Measurements from ENCODE around the gene ZNF609. TPM values are rescaled to one million over a fixed set of nuclear protein-coding genes. Genes with fewer than 3 reads are reported as not detected.

The ZNF609 gene
- total and polyA plus RNA-seq, 4 donors: 4.6 to 18.1 (median 8.0) TPM

DNA sequence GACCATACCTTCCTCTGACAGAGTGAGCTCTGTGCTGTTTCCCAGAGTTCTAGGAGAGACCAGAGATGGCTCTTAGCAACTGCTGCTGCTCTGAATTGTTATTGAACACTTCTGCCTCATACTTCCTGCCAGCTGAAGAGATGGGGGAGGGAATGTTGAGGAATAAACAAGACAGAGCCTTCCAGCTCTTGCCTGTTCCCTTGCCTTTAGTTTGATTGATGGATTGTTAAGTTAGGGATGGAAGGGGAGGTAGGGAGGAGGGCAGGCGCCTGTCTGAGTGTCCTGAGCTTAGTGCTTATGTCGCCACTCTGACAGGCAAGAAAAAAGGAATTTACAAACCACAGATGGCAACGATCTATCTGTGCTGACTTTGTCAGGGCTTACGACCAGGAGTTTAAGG is 42.8 kb downstream of the ZNF609 start:
- Histone ChIP-seq H3K4me1 (ENCODE audit: control insufficient read depth in 4 of 4, insufficient read depth in 4 of 4, low read length in 3 of 4) (peaks cover 0 to 7% (median 5%) of the 10 kb centered on the region in 4 donors), H3K27ac (ENCODE audit: low read depth in 1 of 2, low read length in 2 of 2) (no peak overlapping the region), H3K27me3 (ENCODE audit: control insufficient read depth in 4 of 4, insufficient read depth in 4 of 4, low read length in 3 of 4) (no peaks in the 10 kb centered on the region), H3K9ac (ENCODE audit: low read depth in 1 of 2, low read length in 2 of 2) (no peak overlapping the region), H3K36me3 (ENCODE audit: control insufficient read depth in 4 of 4, insufficient read depth in 3 of 4, low read depth in 1 of 4, low read length in 3 of 4) (peaks cover 0 to 15% (median 8%) of the 10 kb centered on the region in 4 donors), H3K4me3 (ENCODE audit: low read depth in 1 of 3, low read length in 3 of 3) (no peak overlapping the region), H3K9me3 (ENCODE audit: control insufficient read depth in 4 of 4, low read length in 3 of 4) (no peaks in the 10 kb centered on the region)
- no peak for DNase-seq (ENCODE audit: low spot score)
- 70% methylated on average over 4 of the region's 4 CpGs for WGBS
- TF ChIP-seq HNF4G (IDR thresholded peaks at IDR 0.05): no peak
- TF ChIP-seq, protein P1, sequence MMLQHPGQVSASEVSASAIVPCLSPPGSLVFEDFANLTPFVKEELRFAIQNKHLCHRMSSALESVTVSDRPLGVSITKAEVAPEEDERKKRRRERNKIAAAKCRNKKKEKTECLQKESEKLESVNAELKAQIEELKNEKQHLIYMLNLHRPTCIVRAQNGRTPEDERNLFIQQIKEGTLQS (IDR thresholded peaks at IDR 0.05): no peak
- no peak for TF ChIP-seq GABPA (IDR thresholded peaks at IDR 0.05 in 1 of 2, conservative IDR thresholded peaks at IDR 0.05 in 1 of 2)
- no peak for TF ChIP-seq RXRA (IDR thresholded peaks at IDR 0.05)
- no peak for TF ChIP-seq JUND (IDR thresholded peaks at IDR 0.05)
- TF ChIP-seq HNF4A (conservative IDR thresholded peaks at IDR 0.05): no peak

DNA sequence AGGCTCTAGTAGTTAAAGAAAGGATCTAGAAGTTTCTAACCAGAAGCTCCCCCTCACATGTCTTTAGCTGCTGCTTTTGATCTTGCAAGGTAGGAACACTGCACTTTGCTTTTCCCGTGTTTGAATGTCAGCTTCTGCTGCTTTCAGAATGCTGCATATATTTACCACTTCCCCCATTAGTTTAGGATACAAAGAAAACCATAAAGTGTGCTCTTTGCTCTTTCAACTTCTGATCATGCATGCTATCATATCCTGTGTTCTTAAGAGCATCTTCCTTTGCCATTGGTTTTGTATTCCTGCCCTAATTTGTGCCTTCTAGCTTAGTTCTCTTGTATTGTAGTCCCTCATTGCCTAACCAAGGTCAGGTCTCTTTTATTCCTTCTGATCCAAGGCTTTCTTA is 43.3 kb downstream of the ZNF609 start:
- Histone ChIP-seq H3K27ac (ENCODE audit: low read depth in 1 of 2, low read length in 2 of 2) (no peak overlapping the region), H3K9ac (ENCODE audit: low read depth in 1 of 2, low read length in 2 of 2) (no peak overlapping the region), H3K9me3 (ENCODE audit: control insufficient read depth in 4 of 4, low read length in 3 of 4) (no peaks in the 10 kb centered on the region), H3K27me3 (ENCODE audit: control insufficient read depth in 4 of 4, insufficient read depth in 4 of 4, low read length in 3 of 4) (no peaks in the 10 kb centered on the region), H3K4me3 (ENCODE audit: low read depth in 1 of 3, low read length in 3 of 3) (no peak overlapping the region), H3K4me1 (ENCODE audit: control insufficient read depth in 4 of 4, insufficient read depth in 4 of 4, low read length in 3 of 4) (peaks cover 0 to 5% (median 2%) of the 10 kb centered on the region in 4 donors), H3K36me3 (ENCODE audit: control insufficient read depth in 4 of 4, insufficient read depth in 3 of 4, low read depth in 1 of 4, low read length in 3 of 4) (peaks cover 0 to 15% (median 8%) of the 10 kb centered on the region in 4 donors)
- WGBS: 63% methylated on average over 1 of the region's 1 CpG
- TF ChIP-seq EGR1 (IDR thresholded peaks at IDR 0.05; ENCODE audit: low read depth in 2 of 2) (no peak), HNF4A (conservative IDR thresholded peaks at IDR 0.05) (no peak), RAD21 (IDR thresholded peaks at IDR 0.05) (no peak), RXRA (IDR thresholded peaks at IDR 0.05) (no peak), TAF1 (conservative IDR thresholded peaks at IDR 0.05) (no peak), YY1 (IDR thresholded peaks at IDR 0.05) (no peak), FOXA1 (IDR thresholded peaks at IDR 0.05) (no peak), HNF4G (IDR thresholded peaks at IDR 0.05) (no peak), NR2F2 (IDR thresholded peaks at IDR 0.05) (no peak), SP1 (IDR thresholded peaks at IDR 0.05) (no peak), FOXA2 (IDR thresholded peaks at IDR 0.05) (no peak), GABPA (IDR thresholded peaks at IDR 0.05 in 1 of 2, conservative IDR thresholded peaks at IDR 0.05 in 1 of 2) (no peak), JUND (IDR thresholded peaks at IDR 0.05) (no peak)
- TF ChIP-seq, protein P1 (IDR thresholded peaks at IDR 0.05): no peak
- TF ChIP-seq, protein P2, sequence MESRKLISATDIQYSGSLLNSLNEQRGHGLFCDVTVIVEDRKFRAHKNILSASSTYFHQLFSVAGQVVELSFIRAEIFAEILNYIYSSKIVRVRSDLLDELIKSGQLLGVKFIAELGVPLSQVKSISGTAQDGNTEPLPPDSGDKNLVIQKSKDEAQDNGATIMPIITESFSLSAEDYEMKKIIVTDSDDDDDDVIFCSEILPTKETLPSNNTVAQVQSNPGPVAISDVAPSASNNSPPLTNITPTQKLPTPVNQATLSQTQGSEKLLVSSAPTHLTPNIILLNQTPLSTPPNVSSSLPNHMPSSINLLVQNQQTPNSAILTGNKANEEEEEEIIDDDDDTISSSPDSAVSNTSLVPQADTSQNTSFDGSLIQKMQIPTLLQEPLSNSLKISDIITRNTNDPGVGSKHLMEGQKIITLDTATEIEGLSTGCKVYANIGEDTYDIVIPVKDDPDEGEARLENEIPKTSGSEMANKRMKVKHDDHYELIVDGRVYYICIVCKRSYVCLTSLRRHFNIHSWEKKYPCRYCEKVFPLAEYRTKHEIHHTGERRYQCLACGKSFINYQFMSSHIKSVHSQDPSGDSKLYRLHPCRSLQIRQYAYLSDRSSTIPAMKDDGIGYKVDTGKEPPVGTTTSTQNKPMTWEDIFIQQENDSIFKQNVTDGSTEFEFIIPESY (IDR thresholded peaks at IDR 0.05): no peak
- TF ChIP-seq, protein P3, sequence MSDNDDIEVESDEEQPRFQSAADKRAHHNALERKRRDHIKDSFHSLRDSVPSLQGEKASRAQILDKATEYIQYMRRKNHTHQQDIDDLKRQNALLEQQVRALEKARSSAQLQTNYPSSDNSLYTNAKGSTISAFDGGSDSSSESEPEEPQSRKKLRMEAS (IDR thresholded peaks at IDR 0.05): no peak
- TF ChIP-seq, protein P4, sequence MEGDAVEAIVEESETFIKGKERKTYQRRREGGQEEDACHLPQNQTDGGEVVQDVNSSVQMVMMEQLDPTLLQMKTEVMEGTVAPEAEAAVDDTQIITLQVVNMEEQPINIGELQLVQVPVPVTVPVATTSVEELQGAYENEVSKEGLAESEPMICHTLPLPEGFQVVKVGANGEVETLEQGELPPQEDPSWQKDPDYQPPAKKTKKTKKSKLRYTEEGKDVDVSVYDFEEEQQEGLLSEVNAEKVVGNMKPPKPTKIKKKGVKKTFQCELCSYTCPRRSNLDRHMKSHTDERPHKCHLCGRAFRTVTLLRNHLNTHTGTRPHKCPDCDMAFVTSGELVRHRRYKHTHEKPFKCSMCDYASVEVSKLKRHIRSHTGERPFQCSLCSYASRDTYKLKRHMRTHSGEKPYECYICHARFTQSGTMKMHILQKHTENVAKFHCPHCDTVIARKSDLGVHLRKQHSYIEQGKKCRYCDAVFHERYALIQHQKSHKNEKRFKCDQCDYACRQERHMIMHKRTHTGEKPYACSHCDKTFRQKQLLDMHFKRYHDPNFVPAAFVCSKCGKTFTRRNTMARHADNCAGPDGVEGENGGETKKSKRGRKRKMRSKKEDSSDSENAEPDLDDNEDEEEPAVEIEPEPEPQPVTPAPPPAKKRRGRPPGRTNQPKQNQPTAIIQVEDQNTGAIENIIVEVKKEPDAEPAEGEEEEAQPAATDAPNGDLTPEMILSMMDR (IDR thresholded peaks at IDR 0.05; ENCODE audit: low read depth, low read length, missing input control): no peak
- TF ChIP-seq, protein P5, sequence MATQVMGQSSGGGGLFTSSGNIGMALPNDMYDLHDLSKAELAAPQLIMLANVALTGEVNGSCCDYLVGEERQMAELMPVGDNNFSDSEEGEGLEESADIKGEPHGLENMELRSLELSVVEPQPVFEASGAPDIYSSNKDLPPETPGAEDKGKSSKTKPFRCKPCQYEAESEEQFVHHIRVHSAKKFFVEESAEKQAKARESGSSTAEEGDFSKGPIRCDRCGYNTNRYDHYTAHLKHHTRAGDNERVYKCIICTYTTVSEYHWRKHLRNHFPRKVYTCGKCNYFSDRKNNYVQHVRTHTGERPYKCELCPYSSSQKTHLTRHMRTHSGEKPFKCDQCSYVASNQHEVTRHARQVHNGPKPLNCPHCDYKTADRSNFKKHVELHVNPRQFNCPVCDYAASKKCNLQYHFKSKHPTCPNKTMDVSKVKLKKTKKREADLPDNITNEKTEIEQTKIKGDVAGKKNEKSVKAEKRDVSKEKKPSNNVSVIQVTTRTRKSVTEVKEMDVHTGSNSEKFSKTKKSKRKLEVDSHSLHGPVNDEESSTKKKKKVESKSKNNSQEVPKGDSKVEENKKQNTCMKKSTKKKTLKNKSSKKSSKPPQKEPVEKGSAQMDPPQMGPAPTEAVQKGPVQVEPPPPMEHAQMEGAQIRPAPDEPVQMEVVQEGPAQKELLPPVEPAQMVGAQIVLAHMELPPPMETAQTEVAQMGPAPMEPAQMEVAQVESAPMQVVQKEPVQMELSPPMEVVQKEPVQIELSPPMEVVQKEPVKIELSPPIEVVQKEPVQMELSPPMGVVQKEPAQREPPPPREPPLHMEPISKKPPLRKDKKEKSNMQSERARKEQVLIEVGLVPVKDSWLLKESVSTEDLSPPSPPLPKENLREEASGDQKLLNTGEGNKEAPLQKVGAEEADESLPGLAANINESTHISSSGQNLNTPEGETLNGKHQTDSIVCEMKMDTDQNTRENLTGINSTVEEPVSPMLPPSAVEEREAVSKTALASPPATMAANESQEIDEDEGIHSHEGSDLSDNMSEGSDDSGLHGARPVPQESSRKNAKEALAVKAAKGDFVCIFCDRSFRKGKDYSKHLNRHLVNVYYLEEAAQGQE (IDR thresholded peaks at IDR 0.05): no peak
- no peak for DNase-seq (ENCODE audit: low spot score)

All from liver (tissue), 9 donors.